ENCODE data around the gene OR7A10.

- peak; percentile 48 for TF ChIP-seq POLR2A (IDR thresholded peaks at IDR 0.05; ENCODE audit: low read length)
- no peak for TF ChIP-seq GATA1 (IDR thresholded peaks at IDR 0.05; ENCODE audit: low read depth, low read length)
These were observed 18.0 kb downstream of the OR7A10 start for GRCh38 chr19:14830702-14831101.
